Measurements from ENCODE around the gene PELI2.

PELI2 gene, protein sequence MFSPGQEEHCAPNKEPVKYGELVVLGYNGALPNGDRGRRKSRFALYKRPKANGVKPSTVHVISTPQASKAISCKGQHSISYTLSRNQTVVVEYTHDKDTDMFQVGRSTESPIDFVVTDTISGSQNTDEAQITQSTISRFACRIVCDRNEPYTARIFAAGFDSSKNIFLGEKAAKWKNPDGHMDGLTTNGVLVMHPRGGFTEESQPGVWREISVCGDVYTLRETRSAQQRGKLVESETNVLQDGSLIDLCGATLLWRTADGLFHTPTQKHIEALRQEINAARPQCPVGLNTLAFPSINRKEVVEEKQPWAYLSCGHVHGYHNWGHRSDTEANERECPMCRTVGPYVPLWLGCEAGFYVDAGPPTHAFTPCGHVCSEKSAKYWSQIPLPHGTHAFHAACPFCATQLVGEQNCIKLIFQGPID

DNA sequence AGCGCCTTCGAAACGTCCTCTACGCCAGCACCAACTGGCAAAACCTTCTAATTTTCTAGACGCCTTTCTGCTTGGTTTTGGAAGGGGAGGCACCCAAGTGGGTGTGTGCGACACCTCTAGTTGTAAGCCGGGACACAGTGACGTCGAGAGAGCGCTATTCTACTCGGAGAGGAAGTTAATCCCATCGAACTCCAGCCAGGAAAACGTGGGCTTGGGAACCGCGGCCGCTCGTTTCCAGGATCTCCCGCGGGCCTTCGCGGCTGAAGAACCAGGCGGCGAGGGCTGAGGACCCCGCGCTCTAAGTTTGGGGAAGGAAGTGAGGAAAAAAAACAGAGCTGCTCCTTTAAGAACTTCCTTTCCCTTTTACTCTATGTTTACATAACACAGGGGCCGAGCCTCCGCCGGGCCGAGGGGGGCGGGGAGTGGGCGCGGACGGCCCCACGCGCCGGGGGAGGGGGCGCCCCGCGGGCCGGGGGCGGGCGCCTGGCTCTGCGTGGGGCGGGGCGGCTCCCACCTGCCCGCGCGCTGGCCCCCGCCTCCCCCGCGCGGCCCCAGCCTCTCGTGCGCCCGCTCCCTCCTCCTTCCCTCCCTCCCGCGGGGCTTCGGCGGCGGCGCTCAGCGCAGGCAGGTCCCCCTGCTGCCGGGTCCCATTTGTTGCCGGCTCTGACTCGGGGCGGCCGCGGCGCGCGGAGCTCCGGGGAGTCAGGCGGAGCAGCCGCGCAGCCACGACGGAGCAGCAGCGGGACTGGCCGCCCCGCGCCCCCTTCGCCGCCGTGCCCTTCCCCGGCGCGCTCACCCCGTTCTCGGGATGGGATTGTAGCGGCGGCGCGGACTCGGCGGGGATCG, at the start of gene PELI2:
PELI2 (plus strand) TSS at position 647 of the 846 bp plus-strand sequence. CDS start 250 bp downstream, outside the sequence.
- peak; percentile 54 for DNase-seq

DNA sequence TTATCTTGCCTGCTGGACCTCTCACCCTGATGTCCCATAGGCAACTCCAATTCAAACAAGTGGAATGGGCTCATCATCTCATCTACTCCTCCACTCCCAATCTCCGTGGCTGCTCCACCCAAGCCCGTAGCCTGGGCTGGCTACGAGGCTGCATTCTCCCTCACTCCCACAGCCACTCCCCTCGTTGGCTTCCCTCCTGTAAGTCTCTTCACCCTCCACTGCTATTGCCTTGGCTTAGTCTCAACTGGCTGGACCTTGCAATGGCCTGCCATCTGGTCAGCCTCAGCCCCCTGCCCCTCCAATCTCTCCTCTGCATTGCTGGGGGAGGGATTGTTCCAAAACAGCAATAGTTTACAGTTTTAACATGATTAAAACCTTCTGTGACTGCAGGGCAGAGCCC, 44.4 kb upstream of the PELI2 start:
- DNase-seq: no peak

DNA sequence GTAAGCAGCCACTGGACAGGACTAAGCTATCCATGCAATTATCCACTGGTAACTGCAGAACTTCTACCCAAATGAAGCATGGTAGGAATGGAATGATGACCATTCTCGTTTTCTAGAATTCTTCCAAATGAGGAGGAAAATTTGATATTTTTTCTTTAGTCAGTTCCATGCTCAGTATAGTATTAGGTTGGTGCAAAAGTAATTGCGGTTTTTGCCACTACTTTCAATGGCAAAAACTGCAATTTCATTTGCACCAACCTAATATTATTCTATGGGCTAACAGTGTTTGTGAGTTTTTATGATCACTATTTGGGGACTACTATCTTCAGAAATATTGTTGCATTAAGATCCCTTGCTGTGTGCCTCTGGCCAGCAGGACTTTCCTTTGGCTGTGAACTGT, 42.9 kb upstream of the PELI2 start:
- no peak for DNase-seq

DNA sequence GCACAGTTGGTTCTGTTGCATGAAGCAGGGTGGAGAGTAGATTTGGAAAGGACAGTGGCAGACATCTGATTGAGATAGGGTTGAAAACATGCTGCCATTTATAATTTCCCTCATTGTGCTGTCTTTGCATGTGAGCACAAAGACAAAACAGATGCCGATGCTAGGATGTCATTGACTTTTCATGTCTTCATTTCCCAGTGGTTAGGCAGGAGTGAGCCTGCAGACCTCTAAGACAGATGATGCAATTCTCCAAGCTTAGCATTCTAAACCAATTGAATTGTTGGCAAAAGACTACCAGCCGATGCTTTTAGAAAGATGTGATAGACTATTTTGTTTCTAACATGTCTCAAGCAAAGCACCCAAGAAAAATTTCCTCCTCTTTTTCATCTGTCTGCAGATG, 37.1 kb upstream of the PELI2 start:
- no peak for DNase-seq

DNA sequence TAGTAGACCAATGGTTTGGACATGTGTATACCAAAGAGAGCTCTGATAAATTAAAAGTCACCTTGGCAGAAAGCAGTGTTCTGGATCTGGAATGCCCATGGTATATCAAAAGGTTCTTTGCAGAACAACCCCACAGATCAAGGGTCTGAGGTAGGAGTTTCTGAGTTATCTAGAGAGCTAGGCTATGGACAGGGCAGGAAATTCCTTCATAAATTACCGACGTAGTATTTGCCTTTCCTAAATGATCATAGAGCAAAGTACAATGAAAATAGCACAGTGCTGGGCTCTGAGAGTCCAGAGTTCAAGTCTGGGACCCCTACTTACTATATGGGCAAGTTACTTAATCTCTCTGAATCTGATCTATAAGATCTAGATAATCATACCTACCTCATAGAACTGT, 35.3 kb upstream of the PELI2 start:
- DNase-seq: no peak

DNA sequence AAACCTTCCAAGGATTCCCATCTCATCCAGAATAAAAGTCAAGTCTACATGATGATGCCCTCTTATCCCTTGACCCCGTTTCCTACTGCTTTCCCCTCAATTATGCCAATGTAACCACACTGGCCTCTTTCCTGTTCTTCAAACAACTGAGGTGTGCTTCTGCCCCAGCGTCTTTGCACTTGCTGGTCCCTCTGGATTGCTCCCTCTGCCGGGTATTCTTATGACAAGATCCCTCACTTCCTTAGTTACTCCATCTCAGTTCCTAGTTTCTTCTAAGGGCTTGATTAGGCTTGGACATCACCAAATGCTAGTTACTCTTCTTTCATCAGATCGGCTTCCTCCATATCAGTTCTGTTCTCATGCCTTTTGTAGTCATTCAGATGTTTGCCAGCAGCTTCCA, 32.7 kb upstream of the PELI2 start:
- no peak for DNase-seq

DNA sequence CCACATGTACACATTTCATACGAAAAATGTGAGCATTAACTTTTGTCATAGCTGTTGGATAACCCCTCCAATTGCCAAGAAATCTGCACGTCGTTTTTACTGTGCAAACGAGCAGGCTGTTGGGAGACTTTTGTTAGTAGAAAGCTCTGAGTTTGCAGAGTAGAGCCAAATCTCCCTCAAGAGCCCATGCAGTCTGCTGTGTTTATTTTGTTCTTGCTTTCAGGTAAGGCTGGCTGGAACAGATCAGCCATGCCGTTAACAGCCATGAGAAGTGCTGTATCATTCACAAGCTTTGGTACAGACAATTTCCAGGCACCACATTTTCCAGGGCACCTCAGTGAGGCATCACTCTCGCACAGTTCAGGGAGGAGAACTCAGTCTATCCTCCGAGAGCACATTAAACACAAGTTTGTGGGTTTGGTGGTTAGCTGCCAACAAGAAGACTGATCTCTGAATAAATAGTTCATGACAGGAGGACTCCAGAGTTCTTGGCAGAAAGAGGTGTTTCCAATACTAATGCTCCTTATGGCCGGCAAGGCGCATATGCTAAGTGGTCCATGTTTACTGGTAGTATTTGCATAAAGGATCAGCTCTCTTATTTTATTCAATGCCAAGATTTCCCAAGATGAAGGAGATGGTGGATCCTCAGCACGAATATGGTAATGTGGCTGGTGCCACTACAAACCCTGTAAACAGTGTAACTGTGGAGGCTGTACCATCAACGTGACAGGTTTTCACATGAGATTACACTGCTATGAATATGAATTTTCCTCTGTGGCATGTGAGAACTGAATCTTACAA, 30.3 kb upstream of the PELI2 start:
- peak; percentile 20 for DNase-seq

DNA sequence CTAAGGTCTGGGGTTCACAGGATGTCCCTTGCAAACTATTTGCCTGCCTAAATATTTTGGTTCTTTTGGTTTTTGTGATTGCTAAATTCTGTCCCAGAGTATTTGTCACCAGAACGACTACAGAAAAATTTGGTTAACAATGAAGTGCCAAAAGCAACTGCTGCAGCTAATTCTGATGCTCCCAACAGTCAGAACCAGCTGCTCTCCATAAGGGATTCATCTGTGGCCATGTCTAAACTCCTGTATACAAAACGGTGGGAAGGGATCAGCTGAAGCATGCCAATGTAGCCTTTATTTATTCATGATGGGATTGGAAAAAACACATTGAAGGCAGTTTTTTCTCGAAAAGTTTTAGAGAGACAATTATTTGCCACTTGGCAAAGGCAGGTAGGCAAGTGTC, 29.3 kb upstream of the PELI2 start:
- DNase-seq: no peak

DNA sequence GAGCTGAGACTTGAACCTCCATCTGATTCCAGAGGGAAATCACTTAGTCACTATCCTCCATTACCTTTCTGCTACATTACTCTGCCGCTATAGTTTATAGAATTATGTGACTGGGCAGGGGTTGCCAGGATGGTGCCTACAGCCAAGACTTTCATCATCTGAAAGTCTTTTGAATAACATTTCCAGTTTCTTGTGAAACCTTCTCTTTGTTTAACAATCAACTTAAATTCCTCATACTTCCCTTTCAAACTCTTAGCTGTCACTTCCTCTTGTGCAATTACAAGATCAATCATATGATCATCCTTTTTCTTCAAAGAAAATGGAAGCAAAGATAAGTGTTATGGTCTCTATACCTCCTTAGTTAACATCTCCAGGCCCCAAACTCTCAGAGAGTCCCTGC, 25.4 kb upstream of the PELI2 start:
- DNase-seq: no peak

DNA sequence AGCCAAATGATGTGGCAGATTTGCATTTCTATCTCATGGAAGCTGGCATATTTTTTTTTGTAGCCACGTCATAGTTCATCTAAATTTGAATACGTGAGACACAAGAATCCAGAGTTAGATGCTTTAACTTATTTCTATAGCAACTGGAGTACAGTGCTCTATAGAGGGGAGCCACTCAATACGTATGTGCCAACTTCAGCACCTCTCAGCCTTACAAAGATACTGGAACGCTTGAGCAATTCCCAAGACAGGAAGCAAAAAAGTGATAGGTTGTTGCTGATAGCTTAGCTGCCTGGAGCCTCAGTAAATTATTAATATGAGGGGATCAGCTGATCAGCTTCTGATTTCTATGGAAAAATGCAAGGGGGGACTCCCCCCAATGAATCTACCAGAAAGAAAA, 24.1 kb upstream of the PELI2 start:
- no peak for DNase-seq

DNA sequence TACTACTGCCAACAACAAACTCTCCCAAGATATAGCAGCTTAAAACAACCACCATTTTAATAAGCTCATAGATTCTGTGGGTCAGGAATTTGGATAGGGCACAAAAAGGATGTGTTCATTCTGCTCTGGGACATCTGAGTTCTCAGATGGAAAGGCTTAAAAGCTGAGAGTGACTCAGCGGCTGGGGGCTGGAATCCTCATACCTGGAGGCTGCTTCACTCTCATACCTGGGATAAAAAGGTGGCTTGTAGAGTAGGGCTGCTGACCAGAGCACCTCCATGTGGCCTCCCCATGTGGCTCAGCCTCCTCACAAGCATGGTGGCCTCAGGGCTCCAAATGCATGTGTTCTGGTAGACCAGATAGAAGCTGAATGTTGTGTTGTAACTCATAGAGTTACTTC, 20.2 kb upstream of the PELI2 start:
- DNase-seq: no peak

DNA sequence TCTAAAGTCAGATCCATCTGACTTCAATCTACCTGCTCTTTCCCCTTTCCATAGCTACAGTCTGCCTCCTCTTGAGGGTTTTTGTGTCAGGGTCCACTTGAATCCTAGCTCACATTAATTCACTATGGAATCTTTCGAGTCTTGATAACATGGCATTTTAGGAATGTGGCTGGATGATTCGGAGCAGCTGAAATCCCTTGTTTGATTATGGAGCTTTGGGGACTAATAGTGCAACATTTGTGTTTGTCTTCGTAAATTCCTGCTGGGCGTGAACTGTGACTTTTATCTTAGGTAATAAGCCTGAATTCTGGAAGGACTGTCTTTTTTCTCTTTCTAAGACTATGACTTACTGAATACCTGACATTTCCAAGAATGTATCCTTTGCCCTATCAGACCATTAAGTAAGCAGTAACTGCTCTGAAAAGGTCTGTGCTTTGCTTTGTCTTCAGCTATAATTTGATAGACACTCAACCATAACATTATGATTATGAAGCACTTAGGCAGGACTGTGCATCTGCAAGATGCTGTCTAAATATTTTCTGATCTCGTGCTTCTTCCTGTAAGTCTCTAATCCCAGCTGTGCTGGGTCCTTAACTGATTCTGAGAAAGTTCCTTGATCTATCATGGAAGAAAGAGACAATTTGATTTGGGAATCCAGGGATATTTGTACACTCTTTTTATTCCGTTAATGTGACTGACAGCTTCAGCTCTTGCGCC, 19.0 kb upstream of the PELI2 start:
- no peak for DNase-seq

DNA sequence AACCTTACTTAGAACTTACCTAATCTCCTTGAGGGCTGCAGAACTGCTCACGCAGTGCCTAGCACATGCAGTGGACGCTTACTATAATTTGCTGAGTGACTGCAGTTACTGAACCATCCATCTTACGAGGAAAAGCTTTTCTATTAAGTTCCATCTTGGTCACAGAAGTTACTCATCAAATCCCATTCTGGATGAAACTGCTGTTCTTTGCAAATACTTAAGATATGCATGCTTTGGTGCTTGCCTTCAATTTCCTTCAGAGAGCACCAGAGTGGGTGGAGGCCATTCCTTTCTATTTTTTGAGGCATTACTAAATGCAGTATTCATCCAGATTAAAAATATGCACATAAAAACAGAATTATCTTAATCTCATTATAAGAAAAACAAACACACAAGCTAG, 17.7 kb upstream of the PELI2 start:
- no peak for DNase-seq

DNA sequence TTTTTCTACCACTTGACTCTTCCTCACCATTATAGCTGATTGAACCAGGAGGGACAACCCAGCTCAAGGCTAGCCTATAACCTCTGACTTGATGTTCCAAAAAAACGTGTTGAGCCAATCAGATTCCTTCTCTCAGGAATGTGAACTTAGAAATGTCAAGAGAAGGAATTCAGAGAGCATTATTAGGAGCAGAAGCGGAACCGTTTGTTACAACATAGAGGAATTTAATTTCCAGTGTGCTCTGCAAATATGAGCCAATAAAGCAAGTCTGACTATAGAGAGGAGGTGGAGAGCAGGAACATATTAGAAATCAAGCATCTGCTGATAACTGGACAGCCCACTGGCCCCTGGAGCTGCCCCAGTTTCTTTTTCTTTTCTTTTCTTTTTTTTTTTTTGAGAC, 15.3 kb upstream of the PELI2 start:
- no peak for DNase-seq

DNA sequence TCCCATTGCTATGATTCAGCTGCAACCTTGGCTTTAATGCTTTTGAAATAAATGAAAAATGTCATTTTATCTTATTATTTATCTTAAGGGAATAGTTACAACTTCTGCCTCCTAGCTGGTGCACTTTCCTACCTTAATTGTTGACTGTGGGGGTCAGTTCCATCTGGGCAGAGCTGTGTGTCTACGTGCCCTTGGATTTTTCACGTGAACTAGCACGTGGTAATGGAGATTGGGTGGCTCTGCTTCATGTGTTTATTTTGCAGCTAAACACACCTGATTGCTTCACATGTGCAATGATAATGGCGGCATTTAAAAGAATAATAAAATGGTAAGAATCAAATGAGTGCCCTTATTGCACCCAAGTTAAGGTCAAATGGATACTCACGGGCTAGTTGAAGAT, 10.6 kb upstream of the PELI2 start:
- no peak for DNase-seq

DNA sequence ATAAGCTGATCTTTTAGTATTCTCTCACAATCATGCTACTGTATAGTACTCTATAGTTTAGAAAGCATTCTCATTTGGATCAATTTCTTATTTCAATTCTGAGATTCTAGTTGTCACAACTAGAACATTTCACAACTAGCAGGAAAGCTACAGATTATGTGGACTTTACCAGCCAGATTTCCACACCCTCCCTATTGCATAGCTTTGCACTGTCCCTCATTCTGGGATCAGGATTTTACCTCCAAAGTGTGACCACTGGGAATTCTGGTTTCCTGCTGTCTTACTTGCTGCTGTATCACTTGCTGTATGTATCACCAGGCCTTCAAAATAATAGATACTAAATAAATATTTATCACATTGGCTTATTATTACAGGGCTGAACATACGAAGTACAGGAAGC, 10.2 kb upstream of the PELI2 start:
- DNase-seq: no peak

DNA sequence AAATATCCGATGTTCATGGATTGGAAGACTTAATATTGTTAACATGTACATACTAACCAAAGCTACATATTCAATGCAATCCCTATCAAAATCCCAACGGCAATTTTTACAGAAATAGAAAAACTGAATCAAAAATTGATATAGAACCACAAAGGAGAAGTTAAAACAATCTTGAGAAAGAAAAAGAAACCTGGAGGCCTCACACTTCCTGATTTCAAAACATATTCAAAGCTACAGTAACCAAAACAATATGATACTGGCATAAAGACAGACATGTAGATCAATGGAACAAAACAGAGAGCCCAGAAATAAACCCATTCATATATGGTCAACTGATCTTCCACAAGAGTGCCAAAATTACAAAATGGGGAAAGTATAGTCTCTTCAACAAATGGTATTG, 5.4 kb upstream of the PELI2 start:
- DNase-seq: no peak

DNA sequence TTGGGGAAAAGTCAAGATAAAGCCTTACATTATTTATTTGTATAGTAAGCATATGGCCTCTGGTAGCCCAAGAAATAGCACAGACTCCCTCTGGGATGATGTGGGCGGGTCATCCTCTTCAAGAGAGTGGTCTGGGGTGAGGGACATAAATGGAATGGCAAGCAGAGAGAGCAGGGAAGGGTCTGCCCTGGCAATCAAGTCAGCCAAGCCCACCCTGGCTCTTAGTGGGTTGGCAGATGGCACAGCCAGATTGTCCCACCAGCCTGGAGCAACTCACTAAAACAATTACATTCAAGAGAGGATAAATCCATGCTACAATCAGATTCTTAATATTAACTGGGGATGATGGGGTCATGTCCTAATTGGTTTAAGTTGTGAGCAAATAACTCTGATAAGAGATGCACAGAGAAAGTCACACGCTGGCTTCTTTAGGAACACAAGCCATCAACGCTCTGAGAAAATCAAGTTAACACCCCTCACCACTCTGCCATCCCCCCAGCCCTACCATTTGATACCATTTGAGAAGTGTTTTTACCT, 2.8 kb upstream of the PELI2 start:
- no peak for DNase-seq

DNA sequence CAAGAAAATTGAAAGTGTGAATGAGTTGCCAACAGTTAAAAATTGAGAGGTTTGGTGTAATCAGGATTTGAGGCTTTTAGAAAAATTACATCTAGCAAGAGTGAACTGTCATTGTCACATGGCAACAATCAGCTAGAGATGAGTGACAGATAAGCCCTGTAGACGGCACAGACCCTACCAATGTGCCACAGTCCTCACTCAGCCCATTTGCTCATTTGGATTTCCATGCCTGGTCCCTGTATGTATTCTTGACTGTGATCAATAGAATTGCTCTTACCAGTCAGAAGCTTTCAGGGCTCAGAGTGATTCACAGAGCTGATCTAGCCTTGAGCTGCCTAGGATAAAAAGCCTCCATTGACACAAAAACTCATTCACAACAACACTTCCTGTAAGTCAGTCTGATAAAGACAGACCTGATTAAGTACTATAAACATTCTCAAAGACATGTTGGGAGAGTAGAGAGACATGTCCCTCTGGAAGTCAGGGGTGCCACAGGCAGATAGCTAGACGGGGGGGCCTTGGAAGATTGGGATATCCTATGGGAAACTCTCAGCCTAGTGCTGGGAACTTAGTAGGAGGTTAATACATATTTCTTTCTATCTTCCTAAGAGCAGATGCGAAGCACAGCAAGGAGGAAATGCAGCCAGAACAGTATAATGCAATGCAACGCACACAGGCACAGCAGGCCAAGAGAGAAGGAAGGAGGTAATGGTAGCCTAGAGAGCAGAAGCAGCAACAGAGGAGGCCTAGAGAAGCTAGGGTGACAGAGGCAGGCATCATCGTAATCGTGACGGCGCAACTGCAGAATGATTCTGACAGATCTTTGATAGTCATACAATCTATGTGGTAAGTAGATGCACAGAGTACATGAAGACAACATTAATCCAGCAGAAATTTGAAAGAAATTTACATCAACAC, 2.0 kb upstream of the PELI2 start:
- no peak for DNase-seq

DNA sequence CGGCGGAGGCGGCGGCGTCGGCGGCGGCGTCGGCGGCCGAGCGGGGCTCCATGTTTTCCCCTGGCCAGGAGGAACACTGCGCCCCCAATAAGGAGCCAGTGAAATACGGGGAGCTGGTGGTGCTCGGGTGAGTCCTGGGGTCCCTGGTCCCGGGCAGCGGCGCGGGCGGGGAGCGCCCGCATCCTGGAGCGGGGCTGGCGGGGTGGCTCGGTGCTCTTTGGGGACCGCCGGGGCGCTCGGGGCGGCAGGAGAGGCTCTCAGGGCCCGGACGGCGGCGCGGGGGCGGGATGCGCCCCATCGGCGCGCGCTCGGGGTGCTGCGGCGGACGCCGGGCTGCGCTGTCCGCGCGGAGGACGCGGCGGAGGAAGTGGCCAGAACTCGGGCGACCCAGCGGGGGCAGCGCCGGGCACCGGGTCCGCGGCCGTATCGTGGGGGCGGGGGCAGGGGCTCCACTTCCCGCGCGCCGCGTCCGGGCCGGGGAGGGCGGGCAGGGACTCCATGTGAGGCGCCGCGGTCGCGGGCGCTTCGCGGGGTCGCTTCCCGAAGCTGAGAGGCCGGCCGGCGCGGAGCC, 485 bp downstream of the PELI2 start:
- peak; percentile 11 for DNase-seq

All from NCI-H510A (cell line).